K562 (cell line): ENCODE results near the gene VPS37B.
A peak's percentile ranks its signal among the peaks of the same experiment; 100 is the strongest.

Experiments
- ARID2 ChIP-seq: fragments of 450-650 bp; IDR thresholded peaks from 2 replicates; pipeline ENCODE4 v1.6.1; 2017; ENCODE audit warnings: antibody characterized with exemption, mild to moderate bottlenecking
- BCOR ChIP-seq: fragments of 450-650 bp; IDR thresholded peaks from 2 replicates; pipeline ENCODE4 v1.6.1; 2016
- BRCA1 ChIP-seq, 2 experiments: fragments of 450-650 bp in 1 of 2; sonication (generic) in 1 of 2; formaldehyde crosslinking in 1 of 2; IDR thresholded peaks; 2 replicates each; pipeline versions ENCODE4 v1.5.0 to v1.6.1; 2017 to 2020; ENCODE audit warnings: mild to moderate bottlenecking in 1 of 2, missing genetic modification reagents in 1 of 2
- CXXC5 ChIP-seq: fragments of 250-450 bp; sonication (Bioruptor Pico); IDR thresholded peaks from 2 replicates; pipeline ENCODE4 v1.8.0; 2022; ENCODE audit warnings: inconsistent platforms, mild to moderate bottlenecking, moderate library complexity
- ERF ChIP-seq: fragments of 450-650 bp; formaldehyde crosslinking; IDR thresholded peaks from 2 replicates; pipeline ENCODE4 v1.4.0; 2020; ENCODE audit warnings: mild to moderate bottlenecking, mixed read lengths
- FOXA3 ChIP-seq, 2 experiments: fragments of 450-650 bp in 1 of 2; sonication (generic) in 1 of 2; formaldehyde crosslinking; IDR thresholded peaks in 1 of 2; conservative IDR thresholded peaks in 1 of 2; 2 replicates each; pipeline versions ENCODE4 v1.4.0 to v1.8.0; 2020 to 2022; ENCODE audit warnings: mild to moderate bottlenecking in 2 of 2, missing genetic modification reagents in 1 of 2
- MAFG ChIP-seq: fragments of 450-650 bp; conservative IDR thresholded peaks from 2 replicates; pipeline ENCODE4 v1.6.1; 2016; ENCODE audit warnings: missing genetic modification characterization, missing compliant biosample characterization
- POLR2A ChIP-seq: fragments of 450-650 bp; conservative IDR thresholded peaks from 2 replicates; pipeline ENCODE4 v1.6.1; 2016
- TEAD4 ChIP-seq, 2 experiments: sonication (generic) in 1 of 2; formaldehyde crosslinking in 1 of 2; IDR thresholded peaks; 2 replicates each; pipeline versions ENCODE4 v1.6.1 to v1.8.0; 2012 to 2022; ENCODE audit warnings: borderline replicate concordance in 1 of 2, inconsistent platforms in 1 of 2, low read length in 1 of 2, mild to moderate bottlenecking in 1 of 2, missing genetic modification reagents in 1 of 2
- TF ChIP-seq, protein P1 (sequence below): sonication (generic); formaldehyde crosslinking; IDR thresholded peaks from 2 replicates; pipeline ENCODE4 v1.8.0; 2023; ENCODE audit warnings: mild to moderate bottlenecking, missing genetic modification reagents
- TF ChIP-seq, protein P2 (sequence below), 3 experiments: IDR thresholded peaks in 2 of 3; conservative IDR thresholded peaks in 1 of 3; 2 replicates each; pipeline ENCODE4 v1.5.1; 2011 to 2012; ENCODE audit warnings: low read length in 3 of 3, mild to moderate bottlenecking in 3 of 3, control low read depth in 2 of 3, improper control_type of control experiment in 1 of 3, inconsistent platforms in 1 of 3, low read depth in 1 of 3, mixed read lengths in 1 of 3, moderate library complexity in 1 of 3; ENCODE audit not compliant: insufficient read depth in 2 of 3
- TF ChIP-seq, protein P3 (sequence below): sonication (generic); formaldehyde crosslinking; IDR thresholded peaks from 2 replicates; pipeline ENCODE4 v1.4.0; 2020; ENCODE audit warnings: mild to moderate bottlenecking, missing genetic modification reagents

DNA sequence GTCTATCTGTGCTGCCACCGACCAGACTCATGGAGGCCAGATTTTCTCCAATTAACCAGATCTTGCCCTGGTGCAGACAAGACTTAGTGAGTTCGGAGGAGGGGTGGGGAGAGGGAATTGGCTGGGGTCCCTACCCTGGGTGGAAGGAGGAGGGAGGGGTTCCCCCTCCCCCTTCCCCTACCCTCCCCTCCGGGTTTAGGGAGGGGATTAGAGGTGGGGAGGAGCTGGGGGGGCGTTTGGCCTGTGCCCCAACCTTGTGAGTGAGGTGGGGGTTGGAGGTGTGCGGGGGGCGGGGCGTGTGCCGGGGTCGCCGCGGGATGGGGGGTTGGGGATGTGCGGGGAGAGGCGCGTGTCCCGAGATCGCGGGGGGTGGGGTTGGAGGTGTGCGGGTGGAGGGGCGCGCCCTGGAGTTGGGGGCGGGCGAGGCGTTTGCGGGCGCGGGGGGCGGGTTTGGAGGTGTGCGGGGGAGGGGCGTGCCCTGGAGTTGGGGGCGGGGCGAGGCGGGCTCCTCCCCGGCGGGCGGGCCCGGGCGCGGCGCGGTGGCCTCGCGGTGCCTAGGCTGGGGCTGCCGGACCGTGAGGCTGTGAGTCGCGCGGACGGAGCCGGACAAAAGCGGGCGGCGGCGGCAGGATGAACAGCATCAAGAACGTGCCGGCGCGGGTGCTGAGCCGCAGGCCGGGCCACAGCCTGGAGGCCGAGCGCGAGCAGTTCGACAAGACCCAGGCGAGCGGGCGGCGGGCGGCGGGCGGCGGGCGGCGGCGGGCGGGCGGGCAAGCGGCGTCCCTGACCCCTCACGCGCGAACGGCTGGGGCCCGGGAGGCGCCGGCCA, 60.8 kb downstream of the VPS37B start, which contains the start of gene HIP1R:
- TF ChIP-seq, protein P1, sequence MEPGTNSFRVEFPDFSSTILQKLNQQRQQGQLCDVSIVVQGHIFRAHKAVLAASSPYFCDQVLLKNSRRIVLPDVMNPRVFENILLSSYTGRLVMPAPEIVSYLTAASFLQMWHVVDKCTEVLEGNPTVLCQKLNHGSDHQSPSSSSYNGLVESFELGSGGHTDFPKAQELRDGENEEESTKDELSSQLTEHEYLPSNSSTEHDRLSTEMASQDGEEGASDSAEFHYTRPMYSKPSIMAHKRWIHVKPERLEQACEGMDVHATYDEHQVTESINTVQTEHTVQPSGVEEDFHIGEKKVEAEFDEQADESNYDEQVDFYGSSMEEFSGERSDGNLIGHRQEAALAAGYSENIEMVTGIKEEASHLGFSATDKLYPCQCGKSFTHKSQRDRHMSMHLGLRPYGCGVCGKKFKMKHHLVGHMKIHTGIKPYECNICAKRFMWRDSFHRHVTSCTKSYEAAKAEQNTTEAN (CRISPR knock-in tag) = no peak
- TF ChIP-seq POLR2A (peak; percentile 39; the same call in 1 of the 2 replicates), BCOR (no peak), ARID2 (no peak), TEAD4 (IDR thresholded peaks at IDR 0.05; ENCODE audit: low read length) (no peak), TEAD4 (CRISPR knock-in tag; IDR thresholded peaks at IDR 0.05; ENCODE audit: borderline replicate concordance) (no peak), CXXC5 (CRISPR knock-in tag) (peak; percentile 11; the same call in 1 of the 2 replicates), MAFG (no peak), ERF (no peak), BRCA1 (IDR thresholded peaks at IDR 0.05) (no peak), BRCA1 (CRISPR knock-in tag; IDR thresholded peaks at IDR 0.05) (no peak), FOXA3 (CRISPR knock-in tag; conservative IDR thresholded peaks at IDR 0.05 in 1 of 2, IDR thresholded peaks at IDR 0.05 in 1 of 2) (no peak)
- TF ChIP-seq, protein P2, sequence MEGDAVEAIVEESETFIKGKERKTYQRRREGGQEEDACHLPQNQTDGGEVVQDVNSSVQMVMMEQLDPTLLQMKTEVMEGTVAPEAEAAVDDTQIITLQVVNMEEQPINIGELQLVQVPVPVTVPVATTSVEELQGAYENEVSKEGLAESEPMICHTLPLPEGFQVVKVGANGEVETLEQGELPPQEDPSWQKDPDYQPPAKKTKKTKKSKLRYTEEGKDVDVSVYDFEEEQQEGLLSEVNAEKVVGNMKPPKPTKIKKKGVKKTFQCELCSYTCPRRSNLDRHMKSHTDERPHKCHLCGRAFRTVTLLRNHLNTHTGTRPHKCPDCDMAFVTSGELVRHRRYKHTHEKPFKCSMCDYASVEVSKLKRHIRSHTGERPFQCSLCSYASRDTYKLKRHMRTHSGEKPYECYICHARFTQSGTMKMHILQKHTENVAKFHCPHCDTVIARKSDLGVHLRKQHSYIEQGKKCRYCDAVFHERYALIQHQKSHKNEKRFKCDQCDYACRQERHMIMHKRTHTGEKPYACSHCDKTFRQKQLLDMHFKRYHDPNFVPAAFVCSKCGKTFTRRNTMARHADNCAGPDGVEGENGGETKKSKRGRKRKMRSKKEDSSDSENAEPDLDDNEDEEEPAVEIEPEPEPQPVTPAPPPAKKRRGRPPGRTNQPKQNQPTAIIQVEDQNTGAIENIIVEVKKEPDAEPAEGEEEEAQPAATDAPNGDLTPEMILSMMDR (IDR thresholded peaks at IDR 0.05 in 2 of 3, conservative IDR thresholded peaks at IDR 0.05 in 1 of 3; ENCODE audit: insufficient read depth in 2 of 3, low read depth in 1 of 3, low read length in 3 of 3) = no peak
- TF ChIP-seq, protein P3, sequence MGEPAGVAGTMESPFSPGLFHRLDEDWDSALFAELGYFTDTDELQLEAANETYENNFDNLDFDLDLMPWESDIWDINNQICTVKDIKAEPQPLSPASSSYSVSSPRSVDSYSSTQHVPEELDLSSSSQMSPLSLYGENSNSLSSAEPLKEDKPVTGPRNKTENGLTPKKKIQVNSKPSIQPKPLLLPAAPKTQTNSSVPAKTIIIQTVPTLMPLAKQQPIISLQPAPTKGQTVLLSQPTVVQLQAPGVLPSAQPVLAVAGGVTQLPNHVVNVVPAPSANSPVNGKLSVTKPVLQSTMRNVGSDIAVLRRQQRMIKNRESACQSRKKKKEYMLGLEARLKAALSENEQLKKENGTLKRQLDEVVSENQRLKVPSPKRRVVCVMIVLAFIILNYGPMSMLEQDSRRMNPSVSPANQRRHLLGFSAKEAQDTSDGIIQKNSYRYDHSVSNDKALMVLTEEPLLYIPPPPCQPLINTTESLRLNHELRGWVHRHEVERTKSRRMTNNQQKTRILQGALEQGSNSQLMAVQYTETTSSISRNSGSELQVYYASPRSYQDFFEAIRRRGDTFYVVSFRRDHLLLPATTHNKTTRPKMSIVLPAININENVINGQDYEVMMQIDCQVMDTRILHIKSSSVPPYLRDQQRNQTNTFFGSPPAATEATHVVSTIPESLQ (CRISPR knock-in tag) = no peak
